Fibroblast of peridontal ligament (primary cell): Measurements from ENCODE around the gene NFAT5.
"Not testable (repeated sequence)": the region's sequence is repeated elsewhere in the genome, so short reads cannot be mapped to it uniquely, and the experiment has no call there.

Experiments
- DNase-seq: peaks from one replicate; pipeline ENCODE4 v3.0.0-alpha.2; 2010; ENCODE audit errors: extremely low read depth

The NFAT5 gene

GRCh38 chr16:69553332-69553731, 12.4 kb upstream of the NFAT5 start:
- DNase-seq, result no peak

DNA sequence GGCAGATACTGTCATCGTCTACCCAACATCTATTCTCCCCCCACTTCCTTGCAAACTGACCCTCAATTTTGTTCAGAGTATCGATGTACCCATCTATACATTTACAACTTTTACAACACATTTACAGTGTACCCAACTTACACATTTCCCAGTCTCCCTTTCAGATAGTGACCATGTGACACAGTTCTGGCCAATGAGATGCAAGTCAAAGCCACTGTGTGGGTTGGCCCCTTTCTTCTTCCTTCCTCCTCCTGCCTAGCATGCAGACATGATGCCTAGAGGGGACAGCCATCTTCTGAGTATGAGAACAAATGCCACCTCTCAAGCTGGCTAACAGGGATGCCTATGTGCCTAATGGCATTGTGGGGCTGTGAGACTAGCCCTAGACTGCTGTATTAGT, 11.3 kb upstream of the NFAT5 start:
- no peak for DNase-seq

- DNase-seq, result no peak
These were observed 10.3 kb upstream of the NFAT5 start for GRCh38 chr16:69555437-69555836.

DNA sequence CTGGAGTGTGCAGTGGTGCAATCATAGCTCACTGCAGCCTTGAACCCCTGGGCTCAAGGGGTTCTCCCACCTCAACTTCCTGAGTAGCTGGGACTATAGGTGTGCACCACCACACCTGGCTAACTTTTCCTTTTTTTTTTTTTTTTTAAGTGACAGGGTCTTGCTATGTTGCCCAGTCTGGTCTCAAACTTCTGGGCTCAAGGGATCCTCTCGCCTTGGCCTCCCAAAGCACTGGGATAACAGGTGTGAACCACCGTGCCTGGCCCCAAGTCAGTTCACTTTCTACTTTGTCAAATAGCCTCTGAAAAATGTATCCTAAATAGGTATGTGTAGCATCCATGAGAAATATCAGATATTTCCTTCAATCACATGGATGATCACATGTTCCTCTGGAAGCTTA, 9.9 kb upstream of the NFAT5 start:
- no peak for DNase-seq

GRCh38 chr16:69559164-69559563, 6.6 kb upstream of the NFAT5 start:
- DNase-seq, result no peak

- not testable (repeated sequence) for DNase-seq
These were observed 4.4 kb upstream of the NFAT5 start for GRCh38 chr16:69561367-69561766.

- no peak for DNase-seq
These were observed 3.9 kb upstream of the NFAT5 start for GRCh38 chr16:69561901-69562300.

- no peak for DNase-seq
These were observed 3.0 kb upstream of the NFAT5 start for GRCh38 chr16:69562813-69563212.

- peak; percentile 49 for DNase-seq
These were observed 1.9 kb upstream of the NFAT5 start for GRCh38 chr16:69563605-69564580.

DNA sequence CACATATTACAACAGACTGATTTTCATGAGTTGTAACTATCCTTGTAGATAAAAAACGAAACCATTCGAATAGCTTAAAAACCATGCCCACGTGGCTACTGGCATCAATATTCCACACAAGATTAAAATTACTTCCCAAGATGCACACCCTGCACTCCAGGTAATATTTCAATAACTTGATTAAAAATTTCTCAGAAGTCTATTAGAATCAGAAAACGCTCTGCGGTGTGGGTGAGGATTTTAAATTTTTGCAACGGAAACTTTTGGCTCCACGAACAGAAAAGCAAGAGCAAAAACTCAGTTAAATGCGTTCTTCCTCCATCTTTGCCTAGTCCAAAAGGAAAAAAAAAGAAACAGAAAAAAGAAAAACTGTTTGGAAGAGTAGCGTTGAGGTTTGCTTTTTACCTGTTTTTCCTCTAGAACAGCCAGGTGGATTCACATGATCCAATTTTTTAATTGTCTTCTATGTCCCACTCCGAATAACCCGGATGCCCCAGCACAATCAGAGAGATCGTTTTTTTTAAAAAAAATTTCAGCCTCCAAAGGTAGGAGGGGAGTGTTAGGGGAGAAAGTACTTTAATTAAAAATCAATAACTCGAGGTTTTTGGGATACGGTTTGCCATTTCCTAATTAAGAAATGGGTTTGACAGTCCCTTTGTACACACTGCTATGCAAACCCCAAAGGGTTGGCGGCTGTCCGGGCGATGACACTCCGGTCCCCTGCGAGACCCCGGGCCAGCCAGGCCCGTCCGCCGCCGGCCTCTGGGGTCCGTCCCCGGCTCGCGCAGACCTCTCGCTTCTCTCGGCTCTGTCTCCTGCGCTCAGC, 708 bp upstream of the NFAT5 start:
- peak; percentile 41 for DNase-seq

- DNase-seq, result peak; percentile 67
These were observed 644 bp downstream of the NFAT5 start for GRCh38 chr16:69566240-69566980.

DNA sequence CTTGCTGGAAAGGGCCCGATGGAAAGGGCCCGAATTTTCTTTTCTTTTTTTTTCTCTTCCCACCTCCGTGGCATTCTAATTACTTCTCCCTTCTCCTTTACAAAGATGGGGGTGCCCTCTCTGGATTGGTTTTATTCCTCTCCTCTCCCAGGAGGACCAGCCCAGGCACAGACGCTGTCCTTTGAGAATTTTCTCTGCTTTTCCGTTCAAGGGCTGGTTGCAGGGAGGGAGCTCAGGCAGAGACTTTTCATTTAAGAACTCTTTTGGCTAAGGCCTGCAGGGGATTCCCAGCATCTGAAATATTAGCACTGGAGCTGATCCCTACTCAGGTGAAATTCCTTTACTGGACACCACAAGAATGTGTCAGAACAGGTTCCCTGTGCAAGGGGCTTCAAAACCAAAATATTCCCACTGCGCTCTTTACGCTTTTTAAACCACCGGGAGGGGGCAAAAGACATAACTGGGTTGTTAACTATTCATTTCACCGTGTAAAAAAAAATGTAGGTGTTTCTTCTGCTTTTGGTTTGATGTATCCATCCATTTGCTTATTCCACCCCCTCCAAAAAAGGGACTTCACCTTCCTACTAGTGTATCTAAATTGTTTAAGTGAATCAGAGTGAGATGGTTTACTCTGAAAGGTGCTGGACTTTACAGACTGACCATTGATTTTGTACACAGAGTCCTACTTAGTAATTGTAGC, 1.4 kb downstream of the NFAT5 start:
- no peak for DNase-seq

DNA sequence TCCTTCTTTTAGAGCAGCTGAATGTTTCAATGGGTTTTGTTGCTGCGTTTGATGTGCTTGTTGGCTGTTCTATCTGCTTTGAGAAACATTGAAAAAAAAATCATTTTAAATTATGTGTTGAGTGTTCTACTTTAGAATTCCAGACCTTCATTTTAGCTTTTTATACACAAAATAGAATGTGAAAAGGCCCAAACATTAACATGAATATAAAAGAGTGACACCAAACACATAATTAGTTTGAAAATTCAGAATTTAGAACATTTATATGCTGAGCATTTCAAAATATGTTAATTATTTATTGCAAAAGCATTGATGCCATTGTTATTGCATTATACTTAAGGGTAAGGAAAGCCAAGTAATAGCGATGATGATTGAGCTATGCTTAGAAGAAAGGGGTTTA, 2.9 kb downstream of the NFAT5 start:
- DNase-seq, result peak; percentile 30

- not testable (repeated sequence) for DNase-seq
These were observed 13.0 kb downstream of the NFAT5 start for GRCh38 chr16:69578771-69579170.

DNA sequence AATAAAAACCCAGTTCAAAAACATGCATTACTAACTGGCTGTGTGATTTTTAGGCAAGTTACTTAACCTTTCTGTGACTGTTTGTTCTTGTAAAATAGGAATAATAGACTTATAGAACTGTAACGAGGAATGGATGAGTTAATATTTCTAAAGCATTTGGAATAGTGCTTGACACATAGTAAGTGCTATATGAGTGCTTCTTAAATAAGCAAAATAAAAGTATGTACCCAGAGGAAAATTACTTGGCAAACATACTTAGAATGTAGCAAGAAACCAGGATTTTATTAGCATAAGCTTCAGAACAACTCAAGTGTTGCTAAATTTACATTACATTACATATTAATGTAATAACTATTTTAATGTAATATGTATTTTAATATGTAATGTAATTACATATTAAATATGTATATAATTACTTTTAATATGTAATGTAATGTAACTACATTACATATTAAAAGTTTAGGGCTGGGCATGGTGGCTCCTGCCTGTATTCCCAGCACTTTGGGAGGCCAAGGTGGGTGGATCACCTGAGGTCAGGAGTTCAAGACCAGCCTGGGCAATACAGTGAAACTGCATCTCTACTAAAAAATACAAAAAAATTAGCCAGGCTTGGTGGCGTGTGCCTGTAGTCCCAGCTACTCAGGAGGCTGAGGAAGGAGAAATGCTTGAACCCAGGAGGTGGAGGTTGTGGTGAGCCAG, 14.2 kb downstream of the NFAT5 start:
- DNase-seq, result no peak

GRCh38 chr16:69581297-69581696, 15.5 kb downstream of the NFAT5 start:
- no peak for DNase-seq

GRCh38 chr16:69584493-69584892, 18.7 kb downstream of the NFAT5 start:
- not testable (repeated sequence) for DNase-seq

DNA sequence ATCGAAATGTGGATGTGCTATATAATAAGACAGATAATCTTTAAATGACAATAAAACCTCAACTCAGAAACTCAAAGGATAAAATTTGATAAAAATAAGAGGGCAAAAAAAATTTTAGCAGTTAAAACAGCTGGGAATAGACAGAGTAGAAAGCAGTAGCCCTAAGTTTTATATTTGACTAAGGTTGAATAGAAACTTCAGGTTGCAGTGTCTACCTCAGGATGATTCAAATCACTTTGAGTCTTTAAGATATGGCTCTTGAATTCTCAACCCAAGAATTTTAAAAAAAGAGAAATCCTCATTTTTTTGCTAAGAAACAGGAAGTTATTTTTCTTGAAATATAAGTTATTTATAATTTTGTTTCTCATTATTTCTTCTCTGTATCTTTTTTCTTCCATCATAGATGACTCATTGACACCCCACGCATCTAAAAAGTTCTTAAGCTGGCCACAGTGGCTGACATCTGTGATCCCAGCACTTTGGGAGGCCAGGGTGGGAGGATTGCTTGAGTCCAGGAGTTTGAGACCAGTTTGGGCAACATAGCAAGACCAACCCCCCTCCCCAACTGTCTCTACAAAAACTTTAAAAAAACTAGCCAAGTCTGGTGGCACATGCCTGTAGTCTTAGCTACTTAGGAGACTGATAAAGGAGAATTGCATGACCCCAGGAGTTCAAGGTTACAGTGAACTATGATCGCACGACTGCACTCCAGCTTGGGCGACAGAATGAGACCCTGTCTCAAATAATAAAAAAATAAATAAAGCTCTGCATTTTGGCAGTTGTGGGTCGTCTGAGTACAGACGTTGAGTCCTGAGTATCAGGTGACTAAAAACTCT, 23.9 kb downstream of the NFAT5 start:
- DNase-seq, result no peak

GRCh38 chr16:69590590-69590989, 24.8 kb downstream of the NFAT5 start:
- no peak for DNase-seq

- no peak for DNase-seq
These were observed 28.0 kb downstream of the NFAT5 start for GRCh38 chr16:69593751-69594255.
